ENCODE results near the gene KPTN.

Gene KPTN

DNA sequence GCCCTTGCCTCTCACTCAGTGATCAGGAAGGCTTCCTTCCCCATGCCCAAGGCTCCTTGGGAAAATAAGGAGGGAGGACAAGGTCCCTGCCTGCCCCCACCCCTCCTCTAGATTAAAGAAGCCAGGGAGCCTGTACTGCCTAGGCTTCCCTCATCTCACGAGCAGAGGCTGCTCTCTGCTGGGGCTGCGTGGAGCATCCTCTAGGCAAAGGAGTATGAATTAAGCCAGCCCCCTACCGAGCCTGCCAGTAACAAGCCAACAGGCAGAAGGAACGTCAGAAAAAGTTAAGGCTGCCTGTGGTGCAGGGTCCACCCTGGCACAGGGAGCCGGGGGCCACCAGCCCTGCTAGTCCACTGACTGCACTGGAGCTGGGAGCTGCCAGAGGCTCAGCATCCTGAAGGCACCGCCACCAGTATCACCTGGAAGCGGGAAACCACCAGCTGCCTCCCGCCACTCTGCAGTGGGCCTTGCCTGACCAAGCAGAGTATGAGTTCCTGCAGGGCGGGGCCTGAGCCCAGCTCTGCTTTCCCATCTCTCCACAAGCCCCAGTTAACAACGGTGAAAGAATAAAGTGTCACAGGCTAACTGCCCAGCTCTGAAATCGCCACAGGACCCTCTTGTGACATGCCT, 24.0 kb upstream of the KPTN start:
- no peak for DNase-seq

DNA sequence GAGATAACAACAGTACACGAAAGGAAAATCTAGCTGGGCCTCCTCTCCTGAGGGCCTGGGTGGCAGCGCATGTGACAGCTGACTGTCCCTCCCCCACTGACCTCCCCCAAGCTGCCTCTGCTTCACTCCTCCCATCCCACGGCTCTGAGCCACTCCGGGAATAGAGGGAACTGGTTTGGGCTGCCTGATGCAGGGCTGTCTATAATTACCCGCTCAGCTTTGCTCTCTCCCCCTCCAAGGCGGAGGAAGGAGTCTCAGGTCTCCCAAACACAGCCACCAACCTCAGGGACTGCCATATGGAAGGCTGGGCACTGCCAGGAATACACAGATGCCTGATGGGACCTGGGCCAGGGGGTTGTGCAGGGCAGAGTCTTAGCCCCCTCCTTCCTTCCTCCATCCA, 23.0 kb upstream of the KPTN start:
- no peak for DNase-seq

DNA sequence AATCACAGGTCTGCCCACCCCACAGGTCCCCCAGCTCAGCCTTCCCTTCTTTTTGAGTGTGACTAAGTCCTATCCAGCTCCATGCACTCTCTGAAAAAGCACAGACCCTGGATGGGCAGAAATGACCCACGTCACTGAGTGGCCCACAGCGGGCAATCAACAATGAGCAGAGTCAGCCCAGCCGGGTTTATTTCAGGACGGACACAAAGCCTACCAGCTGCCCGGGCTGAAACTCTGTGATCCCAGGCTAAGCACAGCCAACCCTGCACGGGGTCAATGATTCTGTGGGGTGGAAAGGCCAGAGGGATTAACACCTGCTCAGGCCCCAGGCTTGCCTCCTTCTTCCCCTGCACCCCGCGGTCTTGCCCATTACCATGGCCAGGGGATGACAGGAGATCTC, 22.4 kb upstream of the KPTN start:
- DNase-seq = no peak

DNA sequence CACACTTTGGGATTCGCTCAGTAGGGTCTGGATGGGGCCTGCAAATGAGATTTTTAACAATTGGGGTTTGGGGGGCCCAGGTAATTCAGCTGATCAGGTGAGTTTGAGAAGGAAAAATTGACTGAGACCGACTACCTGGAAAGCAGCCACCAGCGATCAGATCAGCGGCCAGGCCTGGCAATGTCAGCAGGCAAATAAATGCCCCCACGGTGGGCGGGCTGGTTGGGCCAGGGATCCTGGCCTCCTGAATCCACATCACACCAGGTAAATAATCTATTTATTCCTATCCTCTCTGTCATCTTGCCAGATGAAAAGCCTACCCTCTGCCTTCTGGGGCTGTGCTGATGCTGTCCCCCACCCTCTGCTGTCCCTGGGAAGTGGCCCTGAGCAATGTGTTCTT, 21.5 kb upstream of the KPTN start:
- DNase-seq = no peak

DNA sequence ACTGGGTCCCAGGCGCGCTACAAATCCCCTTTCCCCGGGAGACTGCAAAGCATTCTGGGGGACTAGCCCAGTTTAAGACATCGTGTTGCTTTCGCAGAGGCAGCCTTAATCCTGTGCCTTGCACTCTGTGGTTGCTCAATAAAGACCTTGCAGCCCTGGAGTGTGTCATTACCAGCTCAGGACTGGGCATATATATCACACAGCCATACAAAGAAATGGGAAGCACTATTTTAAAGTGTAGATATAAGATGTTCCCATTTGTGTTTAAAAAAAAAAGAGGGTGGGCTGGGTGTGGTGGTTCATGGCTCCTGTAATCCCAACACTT, 19.8 kb upstream of the KPTN start:
- no peak for DNase-seq

DNA sequence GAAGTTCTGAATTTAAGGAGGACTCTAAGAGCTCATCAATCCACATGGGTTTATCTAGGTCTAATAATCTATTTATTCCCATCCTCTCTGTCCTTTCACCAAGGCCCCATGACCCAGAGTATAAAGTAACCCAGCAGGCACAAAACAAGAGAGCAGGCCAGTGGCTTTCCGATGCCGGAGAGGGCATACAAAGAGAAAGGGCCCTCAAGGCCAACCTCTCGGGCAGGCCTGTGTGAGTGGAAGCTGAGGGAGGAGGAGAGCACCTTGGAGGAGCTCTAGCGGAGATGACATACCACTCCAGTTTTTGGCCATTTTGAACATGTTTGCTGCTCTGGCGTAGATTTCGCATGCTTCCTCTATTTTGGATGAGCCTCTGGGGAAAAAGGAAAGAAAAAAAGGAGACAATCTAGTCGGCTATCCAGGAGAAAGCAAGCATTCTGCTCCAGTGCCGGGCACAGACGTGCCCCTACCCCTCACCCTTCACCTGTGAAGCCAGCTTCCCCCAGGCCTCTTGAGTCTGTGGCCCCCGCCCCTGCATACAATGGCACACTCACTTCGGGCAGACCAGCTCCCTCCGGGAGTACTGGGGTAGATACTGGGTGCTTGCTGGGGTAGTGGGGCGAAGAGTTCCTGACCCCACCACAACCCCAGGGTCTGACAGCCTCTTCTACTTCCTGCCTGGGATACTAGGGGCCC, 19.3 kb upstream of the KPTN start:
- no peak for DNase-seq

DNA sequence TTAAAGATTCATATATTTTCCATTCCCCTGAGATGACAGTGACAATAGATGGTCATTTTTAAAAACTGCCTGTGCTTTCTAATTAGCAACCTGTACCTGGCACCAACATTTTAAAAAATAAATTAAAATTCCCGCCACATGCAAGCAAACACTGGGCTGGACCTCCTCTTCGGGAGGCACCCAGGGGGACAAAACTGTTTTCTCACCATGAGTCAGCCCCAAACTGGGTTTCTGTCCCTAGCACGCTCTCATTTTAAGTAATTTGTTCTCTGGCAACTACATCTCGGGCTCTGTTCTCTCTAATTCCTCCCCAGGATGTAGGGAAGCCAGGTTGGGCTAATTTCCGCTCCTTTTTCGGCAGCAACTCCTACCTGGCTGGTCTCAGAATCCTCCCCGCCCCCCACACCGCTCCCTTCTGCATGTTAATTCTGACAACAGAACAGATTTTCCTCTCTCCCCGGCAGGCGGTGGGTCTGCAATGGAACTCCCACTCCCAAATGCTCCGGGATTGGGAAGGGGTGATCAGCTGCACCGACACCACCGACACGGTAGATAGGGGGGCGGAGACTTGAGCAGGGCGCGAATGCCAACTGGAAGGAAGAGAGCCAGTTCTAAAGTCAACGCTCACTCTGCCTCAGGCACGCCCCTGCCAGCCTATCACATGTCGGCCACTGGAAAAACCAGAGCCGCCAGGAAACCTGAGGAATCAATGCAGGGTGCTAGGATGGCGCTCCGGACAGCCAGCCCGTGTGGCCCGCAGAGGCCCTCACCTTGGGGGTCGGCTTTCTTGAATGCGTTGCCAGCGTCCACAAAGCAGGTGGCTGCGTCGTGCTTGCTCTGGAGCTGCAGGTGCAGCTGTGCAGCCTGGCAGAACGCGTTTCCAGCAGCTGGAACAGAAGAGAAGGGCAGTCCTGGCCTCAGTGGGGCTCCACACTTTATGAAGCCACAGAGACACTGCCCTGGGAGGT, 16.1 kb upstream of the KPTN start:
- no peak for DNase-seq

DNA sequence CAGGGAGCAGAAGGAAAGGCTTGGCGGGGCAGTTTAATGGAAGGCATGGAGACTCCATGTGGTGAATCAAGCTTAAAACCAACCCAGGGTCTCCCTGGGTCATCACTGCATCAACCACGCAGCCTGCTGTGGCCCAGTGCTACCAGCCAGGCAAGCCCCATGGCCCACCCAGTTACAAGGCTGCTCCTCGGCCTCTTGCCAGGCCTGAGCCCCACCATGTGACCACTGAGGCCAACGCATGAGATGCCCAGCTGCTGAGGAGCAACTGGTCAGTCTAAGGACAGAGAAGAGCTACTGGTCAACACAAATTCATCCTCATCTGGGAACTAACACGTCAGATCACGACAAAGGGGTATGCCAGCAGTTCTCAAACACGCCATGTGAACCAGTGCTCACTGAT, 15.4 kb upstream of the KPTN start:
- DNase-seq = no peak

DNA sequence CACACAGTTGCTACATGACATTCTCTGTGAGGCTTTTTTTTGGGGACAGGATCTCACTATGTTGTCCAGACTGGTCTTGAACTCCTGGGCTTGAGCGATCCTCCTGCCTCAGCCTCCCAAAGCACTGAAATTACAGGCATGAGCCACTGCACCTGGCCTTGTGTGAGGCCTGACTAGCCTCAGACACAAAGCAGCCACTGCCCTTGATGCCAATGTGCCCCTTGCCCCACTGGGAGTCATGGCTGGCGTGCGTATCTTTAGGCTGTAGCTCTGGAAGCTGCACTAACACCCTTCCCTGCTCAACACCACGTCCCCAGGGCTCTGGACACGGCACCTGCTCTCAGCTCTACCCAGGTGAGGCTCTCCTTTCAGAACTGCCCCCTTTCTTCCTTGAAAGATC, 14.5 kb upstream of the KPTN start:
- no peak for DNase-seq

DNA sequence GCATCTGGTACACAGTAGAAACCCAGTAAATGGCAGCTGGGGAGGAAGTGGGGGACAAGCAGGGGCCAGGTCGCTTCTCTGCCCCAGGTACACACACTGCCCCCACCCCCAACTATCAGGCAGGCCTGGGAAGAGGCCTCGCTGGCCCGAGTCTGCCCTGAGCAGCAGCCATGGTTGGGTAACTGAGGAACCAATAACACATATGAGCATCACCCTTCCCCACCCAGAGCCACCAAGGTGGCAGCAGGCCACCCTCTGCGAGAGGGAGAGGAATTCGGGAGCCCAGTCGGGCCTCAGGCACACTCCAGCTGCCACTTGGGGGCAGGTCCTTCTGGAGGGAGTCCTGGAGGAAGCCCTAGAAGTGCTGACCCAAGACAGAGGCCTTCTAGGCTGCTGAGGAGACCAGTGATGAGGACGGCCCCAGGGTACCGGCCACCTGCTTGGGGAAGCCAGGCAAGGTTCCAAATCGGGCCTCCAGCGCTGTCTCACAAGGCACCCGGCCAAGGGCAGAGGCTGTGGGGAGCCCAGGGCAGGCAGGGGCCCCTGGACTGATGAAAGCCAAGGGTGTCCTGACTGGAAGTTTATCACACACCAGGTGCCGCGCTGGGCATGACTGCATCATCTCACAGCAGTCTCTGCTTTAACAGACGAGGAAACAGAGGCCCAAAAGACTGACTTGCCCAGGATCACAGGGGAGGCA, 14.0 kb upstream of the KPTN start:
- no peak for DNase-seq

DNA sequence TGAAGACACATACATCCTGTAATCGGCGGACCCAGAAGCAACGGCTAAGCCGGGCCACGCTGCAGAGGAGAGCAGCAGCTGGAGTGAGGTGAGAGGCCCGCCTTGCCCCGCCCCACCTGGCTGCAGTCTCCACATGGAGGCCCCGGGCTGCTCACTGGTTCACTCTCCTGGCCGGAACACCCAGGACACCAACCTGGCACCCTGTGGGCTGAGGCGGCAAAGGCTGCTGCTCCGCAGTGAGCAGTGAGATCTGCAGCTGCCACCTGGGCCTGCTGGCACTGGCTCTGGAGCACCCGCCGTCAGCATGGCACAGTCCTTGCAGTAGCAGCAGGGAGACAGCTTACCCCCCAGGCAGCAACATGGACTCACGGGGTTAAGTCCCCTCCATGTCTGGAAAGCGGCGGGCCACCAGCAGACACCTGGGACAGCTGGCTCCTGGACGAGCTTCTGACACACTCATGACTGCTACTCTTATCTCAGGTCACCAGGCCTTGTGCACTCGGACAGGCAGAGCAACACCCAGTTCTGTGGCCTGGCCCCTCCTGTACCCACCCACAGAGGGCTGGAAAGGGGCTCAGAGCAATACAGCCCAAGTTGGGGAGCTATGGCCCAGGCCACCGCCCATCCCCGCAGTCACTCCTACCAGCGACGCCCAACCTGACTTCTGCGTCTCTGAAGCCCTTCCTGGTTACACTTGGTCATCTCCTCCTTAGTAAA, 13.2 kb upstream of the KPTN start:
- no peak for DNase-seq

DNA sequence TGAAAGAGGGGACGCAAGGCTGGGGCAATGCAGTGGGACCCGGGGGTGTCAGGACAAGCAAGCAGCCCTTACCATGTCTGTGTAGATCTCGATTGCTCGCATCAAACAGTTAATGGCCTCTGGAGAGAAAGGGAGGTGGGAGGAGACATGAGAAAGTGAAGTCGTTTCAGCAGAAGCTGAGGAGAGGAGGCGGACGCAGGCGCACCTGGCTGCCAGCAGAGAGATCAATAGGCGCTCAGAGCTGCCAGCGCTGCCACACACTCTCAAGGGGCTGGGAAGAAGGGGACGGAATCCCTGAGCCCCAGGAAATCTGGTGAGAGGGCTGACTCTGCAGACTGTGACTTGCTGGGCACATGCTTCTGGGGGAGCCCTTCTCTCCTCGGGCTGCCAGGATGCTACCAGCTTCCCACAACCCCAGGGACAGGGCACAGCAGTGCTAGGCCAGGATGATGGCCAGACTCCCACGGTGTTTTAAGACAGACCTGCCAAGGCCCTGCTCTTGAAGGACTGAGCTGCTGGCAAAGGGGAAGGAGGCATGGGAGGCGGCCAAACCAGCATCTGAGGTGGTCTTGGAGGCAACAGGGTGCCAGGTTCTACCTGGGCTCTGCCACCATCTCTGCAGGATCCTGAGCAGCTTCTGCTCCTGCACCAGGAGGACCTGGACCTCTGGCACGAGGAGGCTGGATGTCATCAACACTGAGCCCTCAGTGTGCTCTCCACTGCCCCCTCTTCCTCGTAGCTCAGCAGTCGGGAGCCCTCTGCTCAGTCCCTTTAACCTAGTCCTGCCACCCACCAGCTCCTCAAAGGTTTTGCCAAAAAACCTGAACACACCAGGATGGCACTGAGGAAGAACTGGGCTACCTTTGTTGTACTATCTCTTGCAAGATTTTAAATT, 11.7 kb upstream of the KPTN start:
- no peak for DNase-seq

DNA sequence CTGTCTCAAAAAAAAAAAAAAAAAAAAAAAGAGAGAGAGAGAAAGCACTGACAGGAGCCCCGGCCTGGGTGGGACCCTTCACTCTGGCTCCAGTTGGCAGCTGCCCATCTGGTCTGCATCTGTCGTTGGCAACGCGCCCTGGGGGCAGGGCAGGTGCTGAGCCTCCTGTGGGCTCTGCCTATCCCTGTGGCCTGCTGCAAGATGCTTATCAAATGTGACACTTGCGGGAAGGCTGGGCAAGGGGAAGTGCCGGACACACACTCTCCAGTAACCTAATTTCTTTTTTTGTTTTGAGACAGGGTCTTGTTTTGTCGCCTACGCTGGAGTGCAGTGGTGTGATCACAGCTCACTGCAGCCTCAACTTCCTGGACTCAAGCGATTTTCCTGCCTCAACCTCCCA, 10.7 kb upstream of the KPTN start:
- DNase-seq = no peak

DNA sequence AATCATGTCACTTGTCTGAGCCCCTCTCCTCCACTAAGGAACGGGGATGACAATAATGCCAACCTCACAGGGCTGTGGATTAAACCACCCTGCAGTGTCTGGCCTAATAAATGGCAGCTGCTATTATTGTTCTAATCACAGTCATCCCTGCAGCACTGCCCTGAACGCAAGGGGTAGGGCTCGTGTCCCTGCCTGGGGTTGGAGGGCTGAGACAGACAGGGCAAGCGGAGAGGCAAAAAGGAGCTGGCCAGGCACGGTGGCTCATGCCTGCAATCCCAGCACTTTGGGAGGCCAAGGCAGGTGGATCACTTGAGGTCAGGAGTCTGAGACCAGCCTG, 10.2 kb upstream of the KPTN start:
- no peak for DNase-seq

DNA sequence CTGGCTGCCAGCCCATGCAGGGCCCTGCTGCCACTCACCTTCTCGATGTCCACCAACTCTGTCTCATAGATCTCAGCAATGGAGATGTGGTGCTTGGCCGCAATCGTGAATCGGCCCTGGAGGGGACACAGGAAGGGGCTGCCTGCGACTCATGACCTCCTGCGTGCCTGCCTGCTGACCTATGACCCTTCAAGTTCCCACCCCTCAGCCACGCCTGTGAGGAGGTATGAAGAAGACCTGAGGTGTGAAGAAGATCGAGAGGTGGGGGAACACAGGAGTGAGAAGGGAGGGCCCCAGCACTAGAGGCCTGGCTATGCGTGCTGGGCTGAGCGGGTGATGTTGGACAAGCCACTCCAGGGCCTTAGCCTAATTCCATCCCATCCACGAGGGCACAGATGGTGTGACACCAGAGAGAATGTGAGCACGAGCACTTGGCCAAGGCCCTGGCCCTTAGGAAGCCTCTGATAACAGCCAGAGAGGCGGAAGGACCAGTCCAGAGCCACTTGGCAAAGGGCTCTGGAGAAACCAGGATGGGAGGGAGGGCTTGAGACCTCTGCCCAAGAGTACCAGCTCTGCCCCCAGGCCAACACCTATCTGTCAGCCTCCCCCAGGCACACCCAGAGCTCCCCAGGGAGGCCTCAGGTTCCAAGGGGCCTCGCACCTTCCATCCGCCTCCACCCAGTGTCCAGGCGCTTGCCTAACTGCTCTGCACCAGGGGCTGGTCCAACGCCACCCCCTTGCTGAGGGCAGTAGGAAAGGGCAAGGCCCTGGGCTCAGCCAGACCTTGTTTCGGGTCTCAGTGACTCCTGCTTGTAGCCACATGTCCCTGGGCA, 9.6 kb upstream of the KPTN start:
- no peak for DNase-seq

DNA sequence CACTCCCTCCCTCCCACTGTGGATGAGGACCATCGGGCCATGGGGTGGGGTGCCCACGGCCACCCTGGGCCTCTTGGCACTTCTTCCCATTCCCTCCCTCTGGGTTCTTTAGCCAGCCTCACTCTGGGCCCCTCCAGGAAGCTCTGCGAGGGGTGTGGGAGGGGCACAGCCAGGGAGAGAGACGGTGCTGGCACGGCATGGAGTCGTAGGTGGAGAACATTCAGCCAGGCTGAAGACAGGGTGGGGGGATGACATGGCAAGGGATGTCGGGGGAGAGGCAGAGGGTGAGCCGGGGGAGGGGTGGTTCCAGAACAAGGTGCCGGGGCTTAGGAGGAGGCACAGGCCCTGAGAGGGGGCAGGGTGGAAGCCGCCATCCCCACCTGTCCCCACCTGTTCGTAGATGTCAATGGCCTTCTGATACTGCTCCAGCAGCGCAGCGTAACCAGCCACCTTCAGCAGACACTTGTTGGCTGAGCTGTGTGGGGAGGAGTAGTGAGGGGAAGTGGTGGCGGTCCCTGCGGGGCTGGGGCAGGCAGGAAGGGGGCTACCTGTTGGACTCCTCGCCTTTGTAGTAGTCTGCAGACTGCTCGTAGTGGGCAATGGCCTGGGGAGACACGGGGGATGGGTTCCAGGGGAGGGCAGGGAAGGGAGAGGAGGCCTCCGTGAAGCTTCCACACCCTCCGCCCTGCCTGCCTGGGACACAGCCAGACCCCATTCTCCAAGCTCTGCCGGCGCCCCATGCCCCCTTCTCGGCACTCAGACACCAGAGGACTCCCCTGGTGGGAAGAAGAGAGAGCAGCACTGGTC, 8.8 kb upstream of the KPTN start:
- DNase-seq = no peak

DNA sequence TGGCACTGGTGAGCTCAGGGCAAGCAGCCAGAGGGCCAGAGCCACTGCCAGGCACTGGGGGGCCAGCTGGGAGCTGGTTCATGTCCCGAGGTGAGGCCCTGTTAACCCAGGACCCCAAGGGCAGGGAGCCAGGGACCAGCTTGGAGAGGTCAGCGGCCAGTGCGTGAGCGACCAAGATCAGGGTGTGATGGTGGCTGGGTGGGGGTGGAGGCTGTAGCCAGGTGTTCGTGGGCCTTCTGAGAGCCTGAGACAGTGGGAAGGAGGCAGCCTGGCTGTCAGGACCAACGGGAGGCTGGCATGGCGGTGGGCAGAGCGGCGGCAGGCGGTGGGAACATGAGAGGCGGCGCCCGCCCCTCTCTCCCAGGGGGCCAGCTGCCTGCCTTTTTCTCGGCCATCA, 8.1 kb upstream of the KPTN start:
- DNase-seq = no peak

DNA sequence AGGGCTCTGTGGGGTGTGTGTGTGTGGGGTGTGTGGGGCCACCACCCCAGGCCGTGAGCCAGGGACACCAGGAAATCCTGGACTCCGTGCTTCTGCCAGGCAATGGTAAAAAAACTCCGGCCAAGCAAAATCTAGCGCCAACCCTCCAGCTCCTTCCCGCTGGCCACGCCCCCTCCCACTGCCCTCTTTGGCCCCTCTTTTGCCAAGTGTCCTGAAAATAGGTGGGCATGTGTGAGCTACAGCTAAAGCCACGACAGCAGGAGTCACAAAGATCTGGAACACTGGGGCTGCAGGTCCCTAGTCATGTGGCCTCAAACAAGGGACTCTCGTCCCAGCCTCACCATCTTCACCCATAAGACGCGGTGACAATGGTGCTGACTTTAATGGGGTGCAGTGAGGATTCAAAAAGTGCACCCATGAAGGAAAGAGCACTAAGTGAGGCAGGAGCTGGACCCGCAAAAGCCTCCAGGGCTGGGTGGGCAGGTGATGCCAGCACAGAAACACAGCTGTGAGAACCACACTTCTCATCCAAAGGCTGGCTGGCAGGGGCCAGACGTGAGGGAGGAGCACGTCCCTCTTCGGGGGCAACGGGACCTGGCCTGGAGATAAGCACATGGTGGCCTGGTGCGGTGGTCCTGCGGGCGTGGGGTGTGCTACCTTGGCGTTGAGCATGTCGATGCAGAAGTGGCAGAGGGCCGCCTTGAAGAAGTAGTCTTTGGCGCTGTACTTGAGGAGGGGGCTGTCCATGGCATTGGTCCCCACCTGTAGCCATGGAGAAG, 7.5 kb upstream of the KPTN start:
- no peak for DNase-seq

DNA sequence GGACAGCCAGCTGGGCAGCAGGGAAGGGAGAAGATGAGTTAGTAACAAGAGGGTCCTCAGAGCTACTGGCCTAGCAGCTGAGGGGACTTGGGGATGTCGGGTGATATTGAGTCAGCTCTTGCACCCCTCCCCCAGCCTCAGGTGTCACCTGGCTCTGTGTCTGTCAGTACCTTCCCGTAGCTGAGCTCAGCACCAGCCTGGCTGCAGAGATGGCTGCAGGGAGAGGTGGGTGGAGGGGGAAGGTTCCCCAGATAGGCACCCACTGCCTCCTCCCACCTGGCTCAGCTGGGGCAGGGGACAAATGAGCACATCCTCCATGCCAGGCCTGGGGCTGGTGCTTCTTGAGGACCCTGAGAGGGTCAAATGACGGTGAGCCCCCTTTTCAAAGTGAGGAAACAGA, 6.8 kb upstream of the KPTN start:
- DNase-seq = no peak

Data from SIG-M5 (cell line).